ENCODE results near the gene RNF166. TPM values are rescaled to one million over a fixed set of nuclear protein-coding genes. Genes with fewer than 3 reads are reported as not detected.

Gene RNF166
- total and polyA plus RNA-seq, 2 donors (not counting 3 experiments of a cell fraction or from before 2014, with no cell fraction given): 27.6 to 38.8 TPM

DNA sequence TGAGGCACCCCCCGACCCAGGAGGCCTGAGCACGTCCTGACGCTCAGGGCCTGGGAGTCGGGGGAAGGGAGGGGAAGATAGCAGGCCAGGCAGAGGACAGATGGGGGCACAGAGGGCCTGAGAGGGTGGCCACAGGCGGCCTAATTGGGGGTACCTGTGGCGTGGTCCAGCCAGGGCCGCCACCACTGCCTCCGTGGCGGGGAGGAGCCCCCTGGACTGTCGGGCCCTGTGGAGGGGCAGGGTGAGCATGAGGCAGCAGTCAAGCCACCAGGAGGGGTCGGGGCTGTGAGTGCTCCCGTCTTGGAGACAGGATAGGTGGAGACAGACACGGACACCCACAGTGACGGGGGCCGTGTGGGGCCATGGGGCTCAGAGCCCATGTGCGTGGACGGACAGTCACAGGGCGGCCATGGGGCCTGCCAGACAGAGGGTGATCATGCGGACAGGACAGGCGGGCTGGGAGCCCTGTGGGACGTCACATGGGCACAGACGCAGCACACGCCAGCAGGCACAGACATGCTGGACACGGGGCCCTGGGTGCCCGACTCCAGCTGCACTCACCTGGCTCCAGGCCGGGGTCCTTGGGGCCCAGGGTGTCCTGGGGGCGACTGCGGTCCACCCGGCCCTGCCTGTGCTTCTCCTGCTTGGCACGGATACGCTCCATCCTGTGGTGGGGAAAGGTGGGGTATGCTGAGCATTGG lies 18.8 kb upstream of the RNF166 start:
- intact Hi-C loops (cut with micrococcal nuclease) (no loop called here), dilution Hi-C loops (cut with MboI; ENCODE audit: extremely low pct_ligation_motif_present, low sequenced_read_pairs) (no loop called here)
- FAIRE-seq (no peak), DNase-seq (ENCODE audit: low read depth, low spot score) (no peak)
- TF ChIP-seq MAX (IDR thresholded peaks at IDR 0.05; ENCODE audit: insufficient read depth, insufficient read length): no peak
- H3K27me3 ChIP-seq (ENCODE audit: control insufficient read depth in 2 of 2, insufficient read depth in 2 of 2, low read length in 2 of 2): no peaks in the 10 kb centered on the region
- H3K9me1 ChIP-seq (replicated peaks; ENCODE audit: control insufficient read depth, extremely low read depth, insufficient read depth, low read length): no peaks in the 10 kb centered on the region
- H3K79me2 ChIP-seq (ENCODE audit: control insufficient read depth, insufficient read depth, low read length): peaks cover 2% of the 10 kb centered on the region
- no peaks in the 10 kb centered on the region for H4K20me1 ChIP-seq (replicated peaks; ENCODE audit: control insufficient read depth, extremely low read depth, insufficient read depth, low read length)
- BruUV-seq (replicated peaks): no TSS peak
- ChIA-PET CTCF (no interaction called here), POLR2A (no interaction called here)
- no peak overlapping the region for H3K4me3 ChIP-seq (replicated peaks in 1 of 3; ENCODE audit: insufficient read depth in 1 of 3, low read depth in 1 of 3, low read length in 3 of 3)
- no peaks in the 10 kb centered on the region for H3K9me3 ChIP-seq (replicated peaks; ENCODE audit: control insufficient read depth, insufficient read depth, low read length)
- H3K27ac ChIP-seq (ENCODE audit: insufficient read depth, low read depth, low read length): no peak overlapping the region
- H3K9ac ChIP-seq (replicated peaks; ENCODE audit: extremely low read depth, insufficient read depth, low read length): no peak overlapping the region
- peaks cover 15 to 73% of the 10 kb centered on the region in 2 experiments for H3K36me3 ChIP-seq (ENCODE audit: control insufficient read depth in 2 of 2, extremely low read depth in 1 of 2, insufficient read depth in 2 of 2, low read length in 2 of 2)
- no peaks in the 10 kb centered on the region for H3K4me1 ChIP-seq (ENCODE audit: control insufficient read depth, extremely low read depth, insufficient read depth, low read length)
- H3K4me2 ChIP-seq (ENCODE audit: insufficient read depth, low read length): no peak overlapping the region
- no peak overlapping the region for H2AFZ ChIP-seq (ENCODE audit: low read depth, low read length)

DNA sequence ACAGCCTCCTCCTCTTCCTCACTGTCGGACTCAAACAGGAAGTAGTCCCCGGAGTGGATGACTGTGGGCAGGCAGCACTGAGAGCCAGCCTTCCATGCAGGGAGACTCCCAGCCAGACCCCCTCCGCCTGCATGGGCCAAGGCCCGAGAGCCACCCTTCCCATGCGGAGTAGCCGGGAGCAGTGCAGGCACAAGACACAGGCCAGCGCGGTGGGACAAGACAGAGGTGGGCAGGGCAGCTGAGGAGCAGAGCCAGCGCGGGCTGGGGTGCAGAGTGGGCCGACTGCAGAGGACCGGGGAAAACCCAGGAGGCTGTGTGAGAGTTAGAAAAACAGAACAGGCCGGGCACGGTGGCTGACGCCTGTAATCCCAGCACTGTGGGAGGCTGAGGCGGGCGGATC lies 17.7 kb upstream of the RNF166 start:
- no TSS peak for BruUV-seq (replicated peaks)
- intact Hi-C loops (cut with micrococcal nuclease) (no loop called here), dilution Hi-C loops (cut with MboI; ENCODE audit: extremely low pct_ligation_motif_present, low sequenced_read_pairs) (no loop called here)
- Histone ChIP-seq H3K4me1 (ENCODE audit: control insufficient read depth, extremely low read depth, insufficient read depth, low read length) (no peaks in the 10 kb centered on the region), H3K79me2 (ENCODE audit: control insufficient read depth, insufficient read depth, low read length) (no peaks in the 10 kb centered on the region), H3K27me3 (ENCODE audit: control insufficient read depth in 2 of 2, insufficient read depth in 2 of 2, low read length in 2 of 2) (no peaks in the 10 kb centered on the region), H3K27ac (ENCODE audit: insufficient read depth, low read depth, low read length) (no peak overlapping the region), H4K20me1 (replicated peaks; ENCODE audit: control insufficient read depth, extremely low read depth, insufficient read depth, low read length) (no peaks in the 10 kb centered on the region), H3K9ac (replicated peaks; ENCODE audit: extremely low read depth, insufficient read depth, low read length) (no peak overlapping the region), H2AFZ (ENCODE audit: low read depth, low read length) (no peak overlapping the region), H3K9me1 (replicated peaks; ENCODE audit: control insufficient read depth, extremely low read depth, insufficient read depth, low read length) (no peaks in the 10 kb centered on the region), H3K4me3 (replicated peaks in 1 of 3; ENCODE audit: insufficient read depth in 1 of 3, low read depth in 1 of 3, low read length in 3 of 3) (no peak overlapping the region), H3K4me2 (ENCODE audit: insufficient read depth, low read length) (no peak overlapping the region), H3K9me3 (replicated peaks; ENCODE audit: control insufficient read depth, insufficient read depth, low read length) (no peaks in the 10 kb centered on the region), H3K36me3 (ENCODE audit: control insufficient read depth in 2 of 2, extremely low read depth in 1 of 2, insufficient read depth in 2 of 2, low read length in 2 of 2) (peaks cover 18 to 79% of the 10 kb centered on the region in 2 experiments)
- ChIA-PET CTCF (interaction anchor here (4.1 kb wide), 1 partner anchor 13 kb away, joined by 19 read pairs; no protein-coding TSS in a partner anchor), POLR2A (no interaction called here)
- DNase-seq (ENCODE audit: low read depth, low spot score): no peak
- no peak for FAIRE-seq
- TF ChIP-seq FOS (IDR thresholded peaks at IDR 0.05; ENCODE audit: borderline replicate concordance, insufficient read depth, low read length) (no peak), JUN (IDR thresholded peaks at IDR 0.05; ENCODE audit: borderline replicate concordance, insufficient read depth, insufficient read length, low read depth) (no peak), GATA2 (IDR thresholded peaks at IDR 0.05; ENCODE audit: insufficient read depth, insufficient read length, low read depth, low read length) (no peak), CTCF (IDR thresholded peaks at IDR 0.05; ENCODE audit: extremely low read depth in 1 of 2, insufficient read depth in 1 of 2, low read depth in 1 of 2, low read length in 2 of 2) (no peak), MAX (IDR thresholded peaks at IDR 0.05; ENCODE audit: insufficient read depth, insufficient read length) (no peak), EZH2 (IDR thresholded peaks at IDR 0.05; ENCODE audit: borderline replicate concordance, low read depth, low read length, severe bottlenecking) (no peak), MYC (IDR thresholded peaks at IDR 0.05; ENCODE audit: low read depth, low read length) (no peak), POLR2A (IDR thresholded peaks at IDR 0.05; ENCODE audit: low read depth, low read length) (no peak), POLR2AphosphoS5 (IDR thresholded peaks at IDR 0.05; ENCODE audit: insufficient read depth, low read depth, low read length) (no peak)

Data from endothelial cell of umbilical vein (primary cell).